HFFc6 (cell line): Measurements from ENCODE around the gene SYNGR3. TPM values are rescaled to one million over a fixed set of nuclear protein-coding genes. Genes with fewer than 3 reads are reported as not detected.
A peak's percentile ranks its signal among the peaks of the same experiment; 100 is the strongest.
"Not testable (repeated sequence)": the region's sequence is repeated elsewhere in the genome, so short reads cannot be mapped to it uniquely, and the experiment has no call there.

Source experiments
- DNase-seq: peaks from one replicate; pipeline ENCODE4 v3.0.0-alpha.2; 2018
- H3K27ac Mint-ChIP-seq: 2 replicates; pipeline ENCODE4 v1.8.0; 2020; ENCODE audit warnings: mild to moderate bottlenecking, mixed read lengths
- H3K27me3 Mint-ChIP-seq: 2 replicates; pipeline ENCODE4 v1.8.0; 2021; ENCODE audit warnings: mild to moderate bottlenecking, moderate library complexity, mixed read lengths; ENCODE audit not compliant: insufficient read depth
- H3K36me3 Mint-ChIP-seq: 2 replicates; pipeline ENCODE4 v1.8.0; 2021; ENCODE audit warnings: low read depth, mixed read lengths
- H3K4me1 Mint-ChIP-seq: 2 replicates; pipeline ENCODE4 v1.8.0; 2020; ENCODE audit warnings: low read depth, mixed read lengths
- H3K4me3 Mint-ChIP-seq: 2 replicates; pipeline ENCODE4 v1.8.0; 2020; ENCODE audit warnings: mild to moderate bottlenecking, moderate library complexity, mixed read lengths
- H3K9me3 Mint-ChIP-seq: 2 replicates; pipeline ENCODE4 v1.8.0; 2020; ENCODE audit warnings: mild to moderate bottlenecking, mixed read lengths
- total RNA-seq, 6 experiments: library from RNA; stranded (reverse); fragmentation: NEBNext Ultra II Directional; extraction: Animal tissue kit (Norgen Biotek cat#: 25700); gene quantifications; 2 replicates in 1 of 6; 3 replicates in 5 of 6; pipeline ENCODE4 v1.2.3, GENCODE V29; 2021
- TF ChIP-seq, protein P1 (sequence below): fragments of 200-600 bp; sonication (generic); IDR thresholded peaks from 2 replicates; pipeline ENCODE4 v1.5.0; 2021; ENCODE audit warnings: antibody characterized with exemption, mild to moderate bottlenecking

The SYNGR3 gene
- total RNA-seq, 6 experiments from 2014 or later, result 0.96 to 1.4 (median 1.2) TPM

DNA sequence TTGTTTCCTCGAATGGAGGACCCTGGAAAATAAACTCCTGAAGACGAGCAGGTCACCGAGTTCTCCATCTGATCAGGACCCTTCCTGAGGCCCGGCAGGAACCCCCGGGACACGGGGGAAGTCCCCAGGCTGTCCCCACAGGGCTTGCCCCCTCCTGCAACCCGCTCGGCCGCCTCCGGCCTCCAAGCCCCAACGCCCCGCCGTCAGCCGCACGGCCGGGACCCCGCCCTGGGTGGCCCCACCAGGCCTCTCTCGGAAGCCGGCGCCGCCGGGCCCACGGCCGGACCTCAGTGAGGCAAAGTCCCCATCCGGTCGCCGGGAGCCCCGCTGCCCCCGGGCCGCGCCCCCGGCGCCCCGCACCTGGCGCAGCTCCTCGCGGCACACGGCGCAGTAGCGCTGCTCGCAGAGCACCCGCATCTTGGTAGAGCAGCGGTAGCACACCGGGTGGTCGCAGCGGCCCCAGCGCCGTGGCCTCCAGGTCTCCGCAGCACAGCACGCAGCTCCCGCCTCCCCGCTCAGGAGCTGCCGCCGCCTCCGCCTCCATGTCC is 19.5 kb downstream of the SYNGR3 start:
- Mint-ChIP-seq H3K27ac (peak overlapping the region; percentile 74), H3K4me3 (peak overlapping the region; percentile 94), H3K9me3 (no peaks in the 10 kb centered on the region), H3K27me3 (peaks cover 2% of the 10 kb centered on the region; the same call in 1 of the 2 replicates), H3K36me3 (peaks cover 5% of the 10 kb centered on the region; the same call in 1 of the 2 replicates), H3K4me1 (peaks cover 26% of the 10 kb centered on the region)
- no peak for DNase-seq
- TF ChIP-seq, protein P1, sequence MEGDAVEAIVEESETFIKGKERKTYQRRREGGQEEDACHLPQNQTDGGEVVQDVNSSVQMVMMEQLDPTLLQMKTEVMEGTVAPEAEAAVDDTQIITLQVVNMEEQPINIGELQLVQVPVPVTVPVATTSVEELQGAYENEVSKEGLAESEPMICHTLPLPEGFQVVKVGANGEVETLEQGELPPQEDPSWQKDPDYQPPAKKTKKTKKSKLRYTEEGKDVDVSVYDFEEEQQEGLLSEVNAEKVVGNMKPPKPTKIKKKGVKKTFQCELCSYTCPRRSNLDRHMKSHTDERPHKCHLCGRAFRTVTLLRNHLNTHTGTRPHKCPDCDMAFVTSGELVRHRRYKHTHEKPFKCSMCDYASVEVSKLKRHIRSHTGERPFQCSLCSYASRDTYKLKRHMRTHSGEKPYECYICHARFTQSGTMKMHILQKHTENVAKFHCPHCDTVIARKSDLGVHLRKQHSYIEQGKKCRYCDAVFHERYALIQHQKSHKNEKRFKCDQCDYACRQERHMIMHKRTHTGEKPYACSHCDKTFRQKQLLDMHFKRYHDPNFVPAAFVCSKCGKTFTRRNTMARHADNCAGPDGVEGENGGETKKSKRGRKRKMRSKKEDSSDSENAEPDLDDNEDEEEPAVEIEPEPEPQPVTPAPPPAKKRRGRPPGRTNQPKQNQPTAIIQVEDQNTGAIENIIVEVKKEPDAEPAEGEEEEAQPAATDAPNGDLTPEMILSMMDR, result 0 out of 2 replicates have a peak, but pooled peaks have one; percentile 0

DNA sequence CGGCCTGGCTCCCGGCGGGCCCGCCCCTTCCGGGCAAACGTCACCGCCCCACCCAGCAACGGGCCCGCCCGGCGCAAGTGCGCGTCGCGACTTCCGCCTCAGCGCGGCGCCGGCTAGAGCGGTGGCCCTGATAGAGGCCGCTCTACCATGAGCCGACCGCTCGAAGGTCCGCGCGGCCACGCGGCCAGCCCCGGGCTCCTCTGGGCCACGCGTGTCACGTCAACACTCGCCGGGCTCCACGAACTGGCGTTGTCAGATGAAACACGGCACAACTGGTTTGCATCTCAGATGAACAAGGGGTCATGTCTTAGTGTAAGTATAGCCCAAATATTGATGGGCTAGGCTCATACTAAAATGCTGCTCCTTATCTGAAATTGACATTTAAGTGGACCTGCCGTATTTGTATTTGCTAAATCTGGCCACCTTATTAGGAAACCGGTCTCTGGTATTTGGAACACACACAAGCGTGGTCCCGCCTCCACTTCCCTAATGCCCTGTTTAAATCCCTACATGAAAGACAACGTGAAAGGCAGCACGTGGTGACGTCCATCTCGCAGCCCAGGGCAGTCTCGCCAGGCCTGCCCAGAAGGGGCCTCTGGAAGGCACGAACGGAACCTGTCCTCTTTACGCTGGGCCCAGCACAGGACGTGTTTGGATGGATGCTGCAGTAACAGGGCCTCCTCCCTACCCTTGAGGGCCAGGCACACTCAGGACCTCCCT is 20.2 kb downstream of the SYNGR3 start, which contains the start of gene ZNF598:
TSS of gene ZNF598 (minus strand) at position 31 of the 720 bp plus-strand sequence.
- peak within 1 kb of the TSS; percentile 95 for H3K4me3 Mint-ChIP-seq
- peak; percentile 74 for DNase-seq
- H3K4me1 Mint-ChIP-seq, result peaks cover 26% of the 10 kb centered on the region
- peaks cover 5% of the 10 kb centered on the region; the same call in 1 of the 2 replicates for H3K36me3 Mint-ChIP-seq
- H3K27ac Mint-ChIP-seq, result peak within 1 kb of the TSS; percentile 98
- peaks cover 2% of the 10 kb centered on the region; the same call in 1 of the 2 replicates for H3K27me3 Mint-ChIP-seq
- H3K9me3 Mint-ChIP-seq, result no peaks in the 10 kb centered on the region
- TF ChIP-seq, protein P1, result 0 out of 2 replicates have a peak, but pooled peaks have one; percentile 10

DNA sequence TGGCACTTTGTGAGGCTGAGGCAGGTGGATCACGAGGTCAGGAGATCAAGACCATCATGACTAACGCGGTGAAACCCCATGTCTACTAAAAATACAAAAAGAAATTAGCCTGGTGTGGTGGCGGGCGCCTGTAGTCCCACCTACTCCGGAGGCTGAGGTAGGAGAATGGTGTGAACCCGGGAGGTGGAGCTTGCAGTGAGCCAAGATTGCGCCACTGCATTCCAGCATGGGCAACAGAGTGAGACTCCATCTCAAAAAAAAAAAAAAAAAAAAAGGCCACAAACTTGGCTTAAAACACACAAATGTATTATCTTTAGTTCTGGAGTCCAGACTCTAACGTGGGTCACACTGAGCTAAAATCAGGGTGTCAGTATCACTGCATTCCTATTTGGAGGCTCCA is 22.0 kb downstream of the SYNGR3 start:
- H3K36me3 Mint-ChIP-seq, H3K27ac Mint-ChIP-seq, DNase-seq, H3K9me3 Mint-ChIP-seq, H3K27me3 Mint-ChIP-seq, H3K4me3 Mint-ChIP-seq: not testable (repeated sequence)
- H3K4me1 Mint-ChIP-seq, result peaks cover 26% of the 10 kb centered on the region

DNA sequence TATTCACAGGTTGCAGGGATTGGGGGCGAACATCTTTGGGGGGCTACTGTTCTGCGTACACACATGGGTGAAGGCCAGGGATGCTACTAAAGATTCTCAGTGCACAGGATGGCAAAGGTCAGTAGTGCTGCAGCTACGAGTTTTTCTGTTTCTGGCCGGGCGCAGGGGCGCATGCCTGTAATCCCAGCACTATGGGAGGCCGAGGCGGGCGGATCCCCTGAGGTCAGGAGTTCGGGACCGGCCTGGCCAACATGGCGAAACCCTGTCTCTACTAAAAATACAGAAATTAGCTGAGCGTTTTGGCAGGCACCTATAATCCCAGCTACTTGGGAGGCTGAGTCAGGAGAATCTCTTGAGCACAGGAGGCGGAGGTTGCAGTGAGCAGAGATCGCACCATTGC is 23.8 kb downstream of the SYNGR3 start:
- no peak overlapping the region for H3K27ac Mint-ChIP-seq
- peaks cover 2% of the 10 kb centered on the region; the same call in 1 of the 2 replicates for H3K27me3 Mint-ChIP-seq
- TF ChIP-seq, protein P1, result no peak
- no peak for DNase-seq
- H3K9me3 Mint-ChIP-seq, result no peaks in the 10 kb centered on the region
- H3K4me3 Mint-ChIP-seq, result no peak overlapping the region
- H3K36me3 Mint-ChIP-seq, result peaks cover 4% of the 10 kb centered on the region; the same call in 1 of the 2 replicates
- peaks cover 12% of the 10 kb centered on the region for H3K4me1 Mint-ChIP-seq

DNA sequence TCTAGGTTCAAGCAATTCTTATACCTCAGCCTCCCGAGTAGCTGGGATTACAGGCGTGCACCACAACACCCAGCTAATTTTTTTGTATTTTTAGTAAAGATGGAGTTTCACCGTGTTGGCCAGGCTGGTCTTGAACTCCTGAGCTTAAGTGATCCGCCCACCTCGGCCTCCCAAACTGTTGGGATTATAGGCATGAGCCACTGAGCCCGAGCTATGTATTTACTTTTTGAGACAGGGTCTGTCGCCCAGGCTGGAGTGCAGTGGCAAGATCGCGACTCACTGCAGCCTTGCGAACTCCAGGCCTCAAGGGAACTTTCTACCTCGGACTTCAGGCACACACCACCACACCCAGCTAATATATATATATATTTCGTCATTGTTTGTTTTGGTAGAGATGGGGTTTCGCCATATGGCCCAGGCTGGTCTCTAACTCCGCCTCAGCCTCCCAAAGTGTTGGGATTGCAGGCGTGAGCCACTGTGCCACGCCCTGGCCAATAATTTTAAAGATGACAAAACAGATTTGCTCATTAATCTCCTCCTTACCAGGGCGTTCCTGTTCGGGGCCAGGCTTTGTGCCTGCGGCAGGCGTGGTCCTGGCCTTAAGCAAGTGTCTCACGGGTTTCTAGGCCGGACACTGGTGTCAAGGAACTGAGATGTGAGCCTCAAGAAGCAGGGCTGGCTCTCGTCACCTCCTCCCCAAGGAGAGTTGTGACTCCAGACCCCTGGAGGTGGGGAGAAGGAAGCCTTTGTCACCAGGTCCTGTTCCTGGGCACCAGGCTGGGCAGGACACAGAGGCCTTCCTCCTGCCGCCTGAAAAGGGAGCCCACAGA is 25.6 kb downstream of the SYNGR3 start:
- Mint-ChIP-seq H3K36me3 (no peaks in the 10 kb centered on the region), H3K27me3 (peaks cover 2% of the 10 kb centered on the region), H3K9me3 (no peaks in the 10 kb centered on the region), H3K4me3 (no peak overlapping the region), H3K4me1 (peaks cover 2% of the 10 kb centered on the region), H3K27ac (no peak overlapping the region)
- TF ChIP-seq, protein P1, result no peak
- no peak for DNase-seq
